Natural killer cell (primary cell): ENCODE data around the gene RAB8A. TPM values are rescaled to one million over a fixed set of nuclear protein-coding genes. Genes with fewer than 3 reads are reported as not detected.

Experiments
- ATAC-seq, 3 donors: fragments of 150-1000 bp in 2 of 3; fragments of 200-7000 bp in 1 of 3; cut with Tn5 transposase; 1 replicate in 1 of 3; 2 replicates in 2 of 3; pipeline ENCODE4 v1.10.0; 2021; ENCODE audit warnings: mild to moderate bottlenecking in 2 of 3, moderate library complexity in 2 of 3
- DNase-seq, 2 donors: peaks; one replicate each; pipeline versions ENCODE4 v3.0.0 to v3.0.0-alpha.2; 2013 to 2021; ENCODE audit warnings: mixed read lengths in 1 of 2
- H3K27ac ChIP-seq: one replicate; pipeline ENCODE4 v1.5.1; 2013; ENCODE audit warnings: mild to moderate bottlenecking, low read length
- H3K27me3 ChIP-seq: one replicate; pipeline ENCODE4 v1.6.1; 2013; ENCODE audit warnings: low read length; ENCODE audit not compliant: control insufficient read depth, insufficient read depth
- H3K36me3 ChIP-seq: one replicate; pipeline ENCODE4 v1.6.1; 2013; ENCODE audit warnings: low read length; ENCODE audit not compliant: control insufficient read depth, insufficient read depth
- H3K4me1 ChIP-seq: one replicate; pipeline ENCODE4 v1.6.1; 2013; ENCODE audit warnings: low read length; ENCODE audit not compliant: control insufficient read depth, insufficient read depth
- H3K4me3 ChIP-seq: one replicate; pipeline ENCODE4 v1.5.1; 2013; ENCODE audit warnings: low read length
- H3K9me3 ChIP-seq: one replicate; pipeline ENCODE4 v1.6.1; 2013; ENCODE audit warnings: low read length; ENCODE audit not compliant: control insufficient read depth, insufficient read depth
- H3K27ac Mint-ChIP-seq, 2 donors: one replicate each; pipeline ENCODE4 v1.8.0; 2022; ENCODE audit warnings: mild to moderate bottlenecking in 2 of 2, mixed read lengths in 2 of 2, moderate library complexity in 1 of 2
- H3K27me3 Mint-ChIP-seq, 2 donors: one replicate each; pipeline ENCODE4 v1.8.0; 2022; ENCODE audit warnings: low read depth in 2 of 2, mixed read lengths in 2 of 2
- H3K36me3 Mint-ChIP-seq: one replicate; pipeline ENCODE4 v1.8.0; 2022; ENCODE audit warnings: mixed read lengths
- H3K4me1 Mint-ChIP-seq, 2 donors: one replicate each; pipeline ENCODE4 v1.8.0; 2022; ENCODE audit warnings: mixed read lengths in 2 of 2
- H3K4me3 Mint-ChIP-seq: one replicate; pipeline ENCODE4 v1.8.0; 2022; ENCODE audit warnings: mild to moderate bottlenecking, moderate library complexity, mixed read lengths
- H3K9me3 Mint-ChIP-seq, 2 donors: one replicate each; pipeline ENCODE4 v1.8.0; 2022; ENCODE audit warnings: mixed read lengths in 2 of 2
- WGBS: methylation state at CpG from one replicate; pipeline ENCODE4 v1.1.7; 2013; ENCODE audit warnings: missing lambda C conversion rate; ENCODE audit not compliant: insufficient coverage; 5-methylcytosine and 5-hydroxymethylcytosine counted together
- intact Hi-C: fragments of 100-400 bp; cut with micrococcal nuclease; formaldehyde crosslinking; loops from one replicate; pipeline ENCODE4 v1.14.2; 2022
- total RNA-seq, 4 donors: library from RNA; stranded (reverse); fragments of 120-200 nt in 1 of 4; gene quantifications; one replicate each; pipeline versions ENCODE4 v1.2.3 to v1.2.4, GENCODE V29; 2013 to 2022
- TF ChIP-seq, protein P1 (sequence below): fragments of 200-600 bp; IDR thresholded peaks from one replicate; pipeline ENCODE4 v1.8.0; 2022; ENCODE audit warnings: antibody characterized with exemption

The RAB8A gene
- total RNA-seq, 3 donors from 2014 or later (not counting 1 experiment from before 2014, with no cell fraction given), result 137 to 161 (median 149) TPM

DNA sequence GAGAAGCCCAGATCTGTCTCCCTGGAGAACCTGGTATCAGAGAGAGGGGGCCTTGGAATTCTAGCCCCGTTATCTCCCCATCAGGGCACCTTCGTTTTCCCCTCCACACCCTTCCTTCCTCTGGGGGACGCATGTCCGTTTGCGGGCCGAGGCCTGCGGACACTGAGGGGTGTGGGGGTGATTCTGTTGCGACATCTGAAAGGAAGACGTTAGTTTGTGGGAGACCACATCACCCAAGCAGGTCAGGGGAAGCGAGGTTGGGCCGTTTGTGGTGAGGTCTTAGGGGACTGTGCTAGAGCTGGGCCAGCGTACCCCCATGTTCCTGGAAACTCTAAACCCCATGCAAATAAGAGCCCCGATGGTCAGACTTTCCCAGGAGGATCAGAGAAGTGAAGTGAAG, 28.1 kb downstream of the RAB8A start:
- 0% methylated on average over 9 of the region's 13 CpGs for WGBS
- Mint-ChIP-seq H3K27ac (peak overlapping the region; percentile 99), H3K9me3 (peaks cover 0 to 3% of the 10 kb centered on the region in 2 donors), H3K4me1 (peaks cover 78 to 84% of the 10 kb centered on the region in 2 donors), H3K27me3 (no peaks in the 10 kb centered on the region), H3K4me3 (peak overlapping the region; percentile 86), H3K36me3 (no peaks in the 10 kb centered on the region)
- no peaks in the 10 kb centered on the region for H3K9me3 ChIP-seq
- TF ChIP-seq, protein P1, sequence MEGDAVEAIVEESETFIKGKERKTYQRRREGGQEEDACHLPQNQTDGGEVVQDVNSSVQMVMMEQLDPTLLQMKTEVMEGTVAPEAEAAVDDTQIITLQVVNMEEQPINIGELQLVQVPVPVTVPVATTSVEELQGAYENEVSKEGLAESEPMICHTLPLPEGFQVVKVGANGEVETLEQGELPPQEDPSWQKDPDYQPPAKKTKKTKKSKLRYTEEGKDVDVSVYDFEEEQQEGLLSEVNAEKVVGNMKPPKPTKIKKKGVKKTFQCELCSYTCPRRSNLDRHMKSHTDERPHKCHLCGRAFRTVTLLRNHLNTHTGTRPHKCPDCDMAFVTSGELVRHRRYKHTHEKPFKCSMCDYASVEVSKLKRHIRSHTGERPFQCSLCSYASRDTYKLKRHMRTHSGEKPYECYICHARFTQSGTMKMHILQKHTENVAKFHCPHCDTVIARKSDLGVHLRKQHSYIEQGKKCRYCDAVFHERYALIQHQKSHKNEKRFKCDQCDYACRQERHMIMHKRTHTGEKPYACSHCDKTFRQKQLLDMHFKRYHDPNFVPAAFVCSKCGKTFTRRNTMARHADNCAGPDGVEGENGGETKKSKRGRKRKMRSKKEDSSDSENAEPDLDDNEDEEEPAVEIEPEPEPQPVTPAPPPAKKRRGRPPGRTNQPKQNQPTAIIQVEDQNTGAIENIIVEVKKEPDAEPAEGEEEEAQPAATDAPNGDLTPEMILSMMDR, result no peak
- DNase-seq (peak; percentile 33 to 45), ATAC-seq (peak; percentile 5 to 57 (median 50))
- H3K4me1 ChIP-seq, result peaks cover 99% of the 10 kb centered on the region
- no peaks in the 10 kb centered on the region for H3K27me3 ChIP-seq
- no peak overlapping the region for H3K4me3 ChIP-seq
- intact Hi-C loops, result loop anchor here (5.0 kb wide), 2 partner anchors 43 to 298 kb away; no protein-coding TSS in a partner anchor
- H3K36me3 ChIP-seq, result no peaks in the 10 kb centered on the region
- H3K27ac ChIP-seq, result peak overlapping the region; percentile 62

GRCh38 chr19:16141043-16141442, 29.4 kb downstream of the RAB8A start:
- Mint-ChIP-seq H3K36me3 (no peaks in the 10 kb centered on the region), H3K27me3 (no peaks in the 10 kb centered on the region), H3K4me1 (peaks cover 79 to 83% of the 10 kb centered on the region in 2 donors), H3K4me3 (peak overlapping the region; percentile 85), H3K9me3 (peaks cover 0 to 3% of the 10 kb centered on the region in 2 donors), H3K27ac (peak overlapping the region; percentile 99)
- H3K36me3 ChIP-seq, result peaks cover 1% of the 10 kb centered on the region
- WGBS, result 4% methylated on average over 4 of the region's 4 CpGs
- TF ChIP-seq, protein P1, result no peak
- H3K27me3 ChIP-seq, result no peaks in the 10 kb centered on the region
- H3K4me1 ChIP-seq, result peaks cover 99% of the 10 kb centered on the region
- H3K27ac ChIP-seq, result peak overlapping the region; percentile 82
- peak; percentile 42 to 45 (median 43) for ATAC-seq
- intact Hi-C loops, result loop anchor here (5.0 kb wide), 2 partner anchors 41 to 296 kb away; no protein-coding TSS in a partner anchor
- no peaks in the 10 kb centered on the region for H3K9me3 ChIP-seq
- DNase-seq, result peak; percentile 43 to 45
- no peak overlapping the region for H3K4me3 ChIP-seq

- peak overlapping the region; percentile 82 for H3K27ac ChIP-seq
- TF ChIP-seq, protein P1, result no peak
- H3K9me3 Mint-ChIP-seq, result no peaks in the 10 kb centered on the region
- ATAC-seq (no peak), DNase-seq (peak in 1 of 2 donors; percentile 30)
- H3K4me3 ChIP-seq, result no peak overlapping the region
- H3K4me1 Mint-ChIP-seq, result peaks cover 73 to 77% of the 10 kb centered on the region in 2 donors
- no peaks in the 10 kb centered on the region for H3K27me3 ChIP-seq
- peak overlapping the region; percentile 71 for H3K4me3 Mint-ChIP-seq
- no peaks in the 10 kb centered on the region for H3K9me3 ChIP-seq
- intact Hi-C loops, result loop anchor here (5.0 kb wide), 2 partner anchors 40 to 295 kb away; no protein-coding TSS in a partner anchor
- H3K36me3 Mint-ChIP-seq, result no peaks in the 10 kb centered on the region
- peaks cover 5% of the 10 kb centered on the region for H3K36me3 ChIP-seq
- peak overlapping the region; percentile 99 for H3K27ac Mint-ChIP-seq
- no peaks in the 10 kb centered on the region for H3K27me3 Mint-ChIP-seq
- 41% methylated on average over 9 of the region's 9 CpGs for WGBS
- peaks cover 99% of the 10 kb centered on the region for H3K4me1 ChIP-seq
Measured at GRCh38 chr19:16142032-16142580, 30.4 kb downstream of the RAB8A start.
